IMR-90 (cell line): ENCODE data around the gene METTL23.

Experiments
- POLR2A ChIP-seq: IDR thresholded peaks from 2 replicates; pipeline ENCODE4 v1.6.1; 2012; ENCODE audit warnings: mild to moderate bottlenecking, low read depth, low read length
- RAD21 ChIP-seq: IDR thresholded peaks from 2 replicates; pipeline ENCODE4 v1.6.1; 2012; ENCODE audit warnings: low read length, improper control_type of control experiment
- RCOR1 ChIP-seq: IDR thresholded peaks from 2 replicates; pipeline ENCODE4 v1.6.1; 2012; ENCODE audit warnings: mild to moderate bottlenecking, low read length, improper control_type of control experiment; ENCODE audit not compliant: insufficient replicate concordance
- RFX5 ChIP-seq: IDR thresholded peaks from 2 replicates; pipeline ENCODE4 v1.8.0; 2012; ENCODE audit warnings: low read depth, mild to moderate bottlenecking, low read length, moderate library complexity
- TF ChIP-seq, protein P1 (sequence below): conservative IDR thresholded peaks from 2 replicates; pipeline ENCODE4 v1.5.1; 2012; ENCODE audit warnings: mild to moderate bottlenecking, low read depth, low read length, improper control_type of control experiment
- TF ChIP-seq, protein P2 (sequence below): fragments of 150-350 bp; IDR thresholded peaks from 2 replicates; pipeline ENCODE4 v1.6.1; 2017; ENCODE audit warnings: mild to moderate bottlenecking, antibody characterized with exemption, low read length, low read depth

DNA sequence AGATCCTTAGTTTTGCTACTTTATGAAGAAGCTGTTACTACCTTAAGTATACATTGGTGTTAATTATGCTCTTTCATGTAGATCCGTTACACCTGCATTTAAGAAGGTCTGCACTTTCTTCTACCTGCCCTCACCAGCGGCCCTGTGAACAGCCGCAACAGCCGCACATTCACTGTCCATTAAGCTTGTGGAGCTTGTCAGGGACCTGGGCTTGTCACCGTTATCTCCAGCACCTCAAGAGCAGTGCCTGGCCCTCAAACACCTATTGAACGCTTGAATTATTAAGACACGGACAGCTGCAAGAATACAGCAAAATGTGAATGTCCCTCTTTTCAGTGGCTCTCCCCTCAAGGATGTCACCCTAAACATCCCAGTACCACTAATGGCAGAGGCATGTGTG lies 12.9 kb upstream of the METTL23 start:
- TF ChIP-seq, protein P1, sequence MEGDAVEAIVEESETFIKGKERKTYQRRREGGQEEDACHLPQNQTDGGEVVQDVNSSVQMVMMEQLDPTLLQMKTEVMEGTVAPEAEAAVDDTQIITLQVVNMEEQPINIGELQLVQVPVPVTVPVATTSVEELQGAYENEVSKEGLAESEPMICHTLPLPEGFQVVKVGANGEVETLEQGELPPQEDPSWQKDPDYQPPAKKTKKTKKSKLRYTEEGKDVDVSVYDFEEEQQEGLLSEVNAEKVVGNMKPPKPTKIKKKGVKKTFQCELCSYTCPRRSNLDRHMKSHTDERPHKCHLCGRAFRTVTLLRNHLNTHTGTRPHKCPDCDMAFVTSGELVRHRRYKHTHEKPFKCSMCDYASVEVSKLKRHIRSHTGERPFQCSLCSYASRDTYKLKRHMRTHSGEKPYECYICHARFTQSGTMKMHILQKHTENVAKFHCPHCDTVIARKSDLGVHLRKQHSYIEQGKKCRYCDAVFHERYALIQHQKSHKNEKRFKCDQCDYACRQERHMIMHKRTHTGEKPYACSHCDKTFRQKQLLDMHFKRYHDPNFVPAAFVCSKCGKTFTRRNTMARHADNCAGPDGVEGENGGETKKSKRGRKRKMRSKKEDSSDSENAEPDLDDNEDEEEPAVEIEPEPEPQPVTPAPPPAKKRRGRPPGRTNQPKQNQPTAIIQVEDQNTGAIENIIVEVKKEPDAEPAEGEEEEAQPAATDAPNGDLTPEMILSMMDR = no peak
- TF ChIP-seq RFX5 = no peak
- TF ChIP-seq RAD21 = no peak
- TF ChIP-seq, protein P2, sequence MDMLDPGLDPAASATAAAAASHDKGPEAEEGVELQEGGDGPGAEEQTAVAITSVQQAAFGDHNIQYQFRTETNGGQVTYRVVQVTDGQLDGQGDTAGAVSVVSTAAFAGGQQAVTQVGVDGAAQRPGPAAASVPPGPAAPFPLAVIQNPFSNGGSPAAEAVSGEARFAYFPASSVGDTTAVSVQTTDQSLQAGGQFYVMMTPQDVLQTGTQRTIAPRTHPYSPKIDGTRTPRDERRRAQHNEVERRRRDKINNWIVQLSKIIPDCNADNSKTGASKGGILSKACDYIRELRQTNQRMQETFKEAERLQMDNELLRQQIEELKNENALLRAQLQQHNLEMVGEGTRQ = no peak
- TF ChIP-seq RCOR1 = no peak
- TF ChIP-seq POLR2A = no peak
